GM19239 (cell line): ENCODE data around the gene PKIG.

Experiments used
- DNase-seq: peaks from one replicate; pipeline ENCODE4 v3.0.0; 2011; ENCODE audit warnings: low spot score; ENCODE audit not compliant: insufficient read length
- FAIRE-seq: peaks from 2 replicates; lab custom pipeline; 2011; peaks lifted over from hg19 to GRCh38; lab: Jason Lieb, UNC

Gene PKIG

GRCh38 chr20:44615169-44615791 lies 32.9 kb downstream of the PKIG start:
- FAIRE-seq: no peak
- DNase-seq: no peak

- no peak for DNase-seq
- FAIRE-seq: no peak
Measured at GRCh38 chr20:44615876-44616603, 33.7 kb downstream of the PKIG start.

- no peak for FAIRE-seq
- DNase-seq: no peak
Measured at GRCh38 chr20:44616604-44616964, 34.2 kb downstream of the PKIG start.

- no peak for DNase-seq
- FAIRE-seq: no peak
Measured at GRCh38 chr20:44618318-44618731, 35.9 kb downstream of the PKIG start.

- FAIRE-seq: no peak
- no peak for DNase-seq
Measured at GRCh38 chr20:44619294-44619693, 36.9 kb downstream of the PKIG start.

GRCh38 chr20:44620030-44620429 lies 37.7 kb downstream of the PKIG start:
- no peak for DNase-seq
- FAIRE-seq: no peak

- FAIRE-seq: no peak
- no peak for DNase-seq
Measured at GRCh38 chr20:44621325-44621724, 38.9 kb downstream of the PKIG start.

- no peak for FAIRE-seq
- no peak for DNase-seq
Measured at GRCh38 chr20:44621939-44622338, 39.6 kb downstream of the PKIG start.

GRCh38 chr20:44622501-44623270 lies 40.3 kb downstream of the PKIG start:
- DNase-seq (no peak), FAIRE-seq (no peak)

- FAIRE-seq (no peak), DNase-seq (no peak)
Measured at GRCh38 chr20:44624152-44624551, 41.8 kb downstream of the PKIG start.

GRCh38 chr20:44624743-44625271 lies 42.4 kb downstream of the PKIG start:
- no peak for FAIRE-seq

GRCh38 chr20:44625361-44625760 lies 43.0 kb downstream of the PKIG start:
- DNase-seq: no peak
- FAIRE-seq: no peak

More at GRCh38 chr20:44624743-44625271, 42.4 kb downstream of the PKIG start:
- DNase-seq: no peak

GRCh38 chr20:44626278-44626677 lies 43.9 kb downstream of the PKIG start:
- FAIRE-seq: no peak
- DNase-seq: no peak

GRCh38 chr20:44627364-44628010 lies 45.1 kb downstream of the PKIG start:
- FAIRE-seq (no peak), DNase-seq (no peak)

- FAIRE-seq: no peak
- no peak for DNase-seq
Measured at GRCh38 chr20:44629017-44629385, 46.6 kb downstream of the PKIG start.

- no peak for FAIRE-seq
Measured at GRCh38 chr20:44629542-44629941, 47.2 kb downstream of the PKIG start.

GRCh38 chr20:44630297-44630696 lies 47.9 kb downstream of the PKIG start:
- FAIRE-seq (no peak), DNase-seq (no peak)

More at GRCh38 chr20:44629542-44629941, 47.2 kb downstream of the PKIG start:
- DNase-seq: no peak

- DNase-seq (no peak), FAIRE-seq (no peak)
Measured at GRCh38 chr20:44632103-44632752, 49.8 kb downstream of the PKIG start.

- no peak for FAIRE-seq
- no peak for DNase-seq
Measured at GRCh38 chr20:44633187-44633810, 50.9 kb downstream of the PKIG start.
